EH (cell line): ENCODE measurements around the gene MARVELD2.
"Not testable (repeated sequence)": the region's sequence is repeated elsewhere in the genome, so short reads cannot be mapped to it uniquely, and the experiment has no call there.

Experiments used
- DNase-seq: peaks from one replicate; pipeline ENCODE4 v3.0.0-alpha.2; 2015; ENCODE audit warnings: low read depth

MARVELD2 gene, protein sequence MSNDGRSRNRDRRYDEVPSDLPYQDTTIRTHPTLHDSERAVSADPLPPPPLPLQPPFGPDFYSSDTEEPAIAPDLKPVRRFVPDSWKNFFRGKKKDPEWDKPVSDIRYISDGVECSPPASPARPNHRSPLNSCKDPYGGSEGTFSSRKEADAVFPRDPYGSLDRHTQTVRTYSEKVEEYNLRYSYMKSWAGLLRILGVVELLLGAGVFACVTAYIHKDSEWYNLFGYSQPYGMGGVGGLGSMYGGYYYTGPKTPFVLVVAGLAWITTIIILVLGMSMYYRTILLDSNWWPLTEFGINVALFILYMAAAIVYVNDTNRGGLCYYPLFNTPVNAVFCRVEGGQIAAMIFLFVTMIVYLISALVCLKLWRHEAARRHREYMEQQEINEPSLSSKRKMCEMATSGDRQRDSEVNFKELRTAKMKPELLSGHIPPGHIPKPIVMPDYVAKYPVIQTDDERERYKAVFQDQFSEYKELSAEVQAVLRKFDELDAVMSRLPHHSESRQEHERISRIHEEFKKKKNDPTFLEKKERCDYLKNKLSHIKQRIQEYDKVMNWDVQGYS

GRCh38 chr5:69414885-69415583 is at the start of gene MARVELD2:
TSS of gene MARVELD2 (plus strand) at chr5:69415116. CDS start at chr5:69419386, 4,270 bp downstream.
- peak; percentile 69 for DNase-seq

DNA sequence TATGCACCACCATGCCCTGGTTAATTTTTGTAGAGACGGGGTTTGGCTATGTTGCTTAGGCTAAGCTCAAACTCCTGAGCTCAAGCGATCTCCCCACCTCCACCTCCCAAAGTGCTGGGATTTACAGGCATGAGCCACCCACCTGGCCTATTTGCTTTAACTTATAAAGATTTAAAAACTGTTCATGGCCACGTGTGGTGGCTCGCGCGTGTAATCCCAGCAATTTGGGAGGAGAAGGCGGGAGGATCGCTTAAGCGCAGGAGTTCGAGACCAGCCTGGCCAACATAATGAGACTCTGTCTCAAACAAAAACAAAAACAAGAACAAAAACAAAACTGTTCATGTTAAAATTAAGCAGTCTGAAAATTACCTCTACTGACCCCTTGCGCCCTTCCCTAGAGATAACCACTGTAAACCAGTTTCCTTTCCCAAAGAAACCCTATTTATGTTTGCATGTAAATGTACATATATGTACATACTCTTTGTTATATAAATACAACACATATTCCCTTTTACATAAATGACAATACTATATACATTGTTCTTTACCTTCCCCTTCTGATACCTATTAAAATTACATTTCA is 47.1 kb upstream of the MARVELD2 start:
- no peak for DNase-seq

GRCh38 chr5:69368458-69369339 is 46.2 kb upstream of the MARVELD2 start:
- DNase-seq = peak; percentile 3

- peak; percentile 92 for DNase-seq
Measured at GRCh38 chr5:69369340-69370121, 45.4 kb upstream of the MARVELD2 start, which contains the start of the genes AK6, RAD17 and TAF9. TSS of gene AK6 (minus strand) at chr5:69369520. CDS start at chr5:69369490, 30 bp downstream. TSS of gene RAD17 (plus strand) at chr5:69369818. CDS start at chr5:69372209, 2,391 bp downstream. TSS of gene TAF9 (minus strand) at chr5:69369520. CDS start at chr5:69365737, 3,783 bp downstream.

DNA sequence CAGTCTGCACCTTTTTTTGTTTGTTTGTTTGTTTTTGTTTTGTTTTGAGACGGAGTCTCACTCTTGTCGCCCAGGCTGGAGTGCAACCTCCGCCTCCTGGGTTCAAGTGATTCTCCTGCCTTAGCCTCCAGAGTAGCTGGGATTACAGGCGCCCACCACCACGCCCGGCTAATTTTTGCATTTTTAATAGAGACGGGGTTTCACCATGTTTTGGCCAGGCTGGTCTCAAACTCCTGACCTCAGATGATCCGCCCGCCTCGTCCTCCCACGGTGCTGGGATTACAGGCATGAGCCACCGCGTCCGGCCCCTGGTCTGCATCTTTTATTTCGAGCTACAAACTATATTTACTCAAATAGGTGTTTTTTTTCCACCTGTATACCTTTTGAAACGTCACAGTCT is 44.6 kb upstream of the MARVELD2 start:
- DNase-seq = not testable (repeated sequence)

- no peak for DNase-seq
Measured at GRCh38 chr5:69372394-69372793, 42.5 kb upstream of the MARVELD2 start.

GRCh38 chr5:69374911-69375446 is 39.9 kb upstream of the MARVELD2 start:
- no peak for DNase-seq

DNA sequence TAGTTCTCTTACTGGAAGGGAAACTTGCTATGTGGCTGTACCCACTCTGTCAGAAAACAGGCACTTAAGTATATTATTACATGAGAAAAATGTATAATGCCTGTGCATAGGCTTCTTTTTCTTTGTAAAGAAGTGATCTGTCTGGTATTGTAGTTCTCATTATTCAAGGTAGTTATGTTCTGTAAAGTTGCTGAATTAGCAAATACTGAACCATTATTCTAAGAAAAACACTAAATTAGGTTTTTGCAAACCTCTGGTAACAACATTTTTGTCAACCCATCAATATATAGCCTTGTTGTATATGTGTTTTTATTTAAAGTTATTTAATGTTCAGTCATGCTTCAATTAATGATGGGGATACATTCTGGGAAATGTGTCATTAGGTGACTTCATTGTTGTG is 36.5 kb upstream of the MARVELD2 start:
- DNase-seq = no peak

- DNase-seq = no peak
Measured at GRCh38 chr5:69404659-69405330, 10.1 kb upstream of the MARVELD2 start.

- DNase-seq = no peak
Measured at GRCh38 chr5:69415584-69415958, 655 bp downstream of the MARVELD2 start.

GRCh38 chr5:69416180-69416579 is 1.3 kb downstream of the MARVELD2 start:
- no peak for DNase-seq

DNA sequence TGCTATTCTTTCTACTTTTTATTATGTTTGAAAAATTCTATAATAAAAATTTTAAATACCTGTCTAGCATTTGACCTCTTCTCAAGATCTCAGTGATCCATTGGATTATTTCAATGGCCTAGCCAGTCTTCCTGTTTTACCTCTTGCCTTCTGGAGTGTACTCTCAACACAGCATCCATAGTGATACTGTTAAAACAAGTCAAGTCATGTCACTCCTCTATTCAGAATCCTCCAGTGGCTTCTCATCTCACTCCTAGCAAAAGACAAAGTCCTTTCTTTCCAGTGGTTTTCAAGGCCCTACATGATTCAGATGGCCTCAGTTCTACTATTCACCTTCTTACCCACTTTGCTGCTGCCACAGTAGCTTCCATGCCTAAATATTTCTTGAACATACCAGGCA is 1.8 kb downstream of the MARVELD2 start:
- no peak for DNase-seq

GRCh38 chr5:69418554-69418953 is 3.6 kb downstream of the MARVELD2 start:
- no peak for DNase-seq

DNA sequence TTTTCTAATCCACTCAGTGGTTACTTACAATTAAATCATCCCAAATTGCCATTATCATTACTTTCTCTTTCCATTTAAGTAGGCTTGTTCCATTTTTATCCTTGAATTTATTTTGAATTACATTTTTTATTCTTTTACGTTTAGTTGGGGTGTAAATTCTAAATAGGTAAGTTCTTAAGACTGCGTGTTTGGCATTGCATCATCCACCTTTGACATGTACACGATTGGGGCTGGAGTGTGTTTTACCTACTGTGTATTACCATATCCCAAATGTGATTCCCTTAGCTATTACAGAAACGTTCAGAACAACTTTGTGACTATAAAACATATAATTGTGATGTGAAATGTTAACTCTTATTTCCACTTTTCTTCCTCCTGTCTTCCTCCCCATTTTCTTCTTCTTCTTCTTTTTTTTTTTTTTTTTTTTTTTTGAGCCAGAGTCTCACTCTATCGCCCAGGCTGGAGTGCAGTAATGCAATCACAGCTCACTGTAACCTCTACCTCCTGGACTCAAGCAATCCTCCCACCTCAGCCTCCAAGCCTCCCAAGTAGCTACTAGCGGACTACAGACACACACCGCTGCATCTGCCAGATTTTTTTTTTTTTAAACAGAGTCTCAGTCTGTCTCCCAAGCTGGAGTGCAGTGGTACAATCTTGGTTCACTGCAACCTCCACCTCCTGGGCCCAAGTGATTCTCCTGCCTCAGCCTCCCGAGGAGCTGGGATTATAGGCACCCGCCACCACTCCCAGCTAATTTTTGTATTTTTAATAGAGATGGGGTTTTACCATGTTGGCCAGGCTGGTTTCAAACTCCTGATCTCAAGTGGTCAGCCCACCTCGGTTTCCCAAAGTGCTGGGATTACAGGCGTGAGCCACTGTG is 16.7 kb downstream of the MARVELD2 start:
- no peak for DNase-seq

- no peak for DNase-seq
Measured at GRCh38 chr5:69432412-69433206, 17.7 kb downstream of the MARVELD2 start.

DNA sequence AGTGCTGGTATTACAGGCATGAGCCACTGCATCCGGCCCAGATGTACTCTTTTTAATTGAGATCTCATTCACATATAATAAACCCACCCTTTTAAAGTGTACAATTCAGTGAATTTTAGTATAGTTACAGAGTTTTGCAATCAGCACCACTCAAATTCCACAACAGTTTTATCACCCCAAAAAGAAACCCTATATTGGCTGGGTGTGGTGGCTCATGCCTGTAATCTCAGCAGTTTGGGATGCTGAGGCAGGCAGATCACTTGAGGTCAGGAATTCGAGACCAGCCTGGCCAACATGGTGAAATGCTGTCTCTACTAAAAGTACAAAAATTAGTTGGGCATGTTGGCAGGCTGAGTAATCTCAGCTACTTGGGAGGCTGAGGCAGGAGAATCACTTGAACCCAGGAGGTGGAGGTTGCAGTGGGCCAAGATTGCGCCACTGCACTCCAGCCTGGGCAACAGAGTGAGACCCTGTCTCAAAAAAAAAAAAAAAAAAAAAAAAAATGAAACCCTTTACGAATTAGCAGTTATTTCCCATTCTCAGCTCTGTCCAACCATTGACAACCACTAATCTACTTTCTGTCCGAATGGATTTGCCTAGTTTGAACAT is 20.5 kb downstream of the MARVELD2 start:
- peak; percentile 35 for DNase-seq

DNA sequence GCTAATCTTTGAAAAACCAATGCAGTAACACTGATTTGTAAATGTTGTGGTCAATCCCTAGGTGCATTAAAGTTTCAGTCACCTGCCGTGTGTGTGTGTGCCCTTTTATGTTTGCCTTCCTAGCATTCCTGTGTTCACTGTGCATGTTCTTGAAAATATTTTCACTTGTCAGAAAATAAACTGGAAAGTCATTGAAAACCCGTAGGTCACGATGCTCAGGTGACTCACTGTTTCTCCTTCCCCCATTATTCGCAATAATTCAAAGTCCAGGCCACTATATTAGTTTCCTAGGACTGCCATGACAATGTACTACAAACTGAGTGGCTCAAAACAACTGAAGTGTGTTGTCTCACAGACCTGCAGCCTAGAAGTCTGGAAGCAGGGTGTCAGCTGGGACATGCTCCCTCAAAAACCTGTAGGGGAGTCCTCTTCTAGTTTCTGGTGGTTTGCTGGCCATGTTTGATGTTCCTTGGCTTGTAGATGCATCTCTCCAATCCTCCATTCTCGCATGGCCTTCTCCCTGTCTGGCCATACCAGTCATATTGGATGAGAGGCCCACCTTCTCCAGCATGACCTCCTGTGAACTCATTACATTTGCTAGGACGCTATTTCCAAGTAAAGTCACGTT is 29.3 kb downstream of the MARVELD2 start:
- DNase-seq = no peak
